Measurements from ENCODE around the gene WDR1.
A peak's percentile ranks its signal among the peaks of the same experiment; 100 is the strongest.

Gene WDR1

GRCh38 chr4:10116569-10117358, at the start of gene WDR1:
Gene WDR1 (minus strand): TSS chr4:10116799. CDS start chr4:10116666, 133 bp downstream.
- no peak for FAIRE-seq

GRCh38 chr4:10164877-10165283, 48.3 kb upstream of the WDR1 start:
- no peak for FAIRE-seq

GRCh38 chr4:10163296-10163695, 46.7 kb upstream of the WDR1 start:
- no peak for FAIRE-seq

GRCh38 chr4:10162341-10163000, 45.9 kb upstream of the WDR1 start:
- FAIRE-seq = no peak

GRCh38 chr4:10161840-10162239, 45.2 kb upstream of the WDR1 start:
- FAIRE-seq = no peak

GRCh38 chr4:10161146-10161545, 44.5 kb upstream of the WDR1 start:
- FAIRE-seq = no peak

- no peak for FAIRE-seq
These were observed 43.8 kb upstream of the WDR1 start for GRCh38 chr4:10160281-10160856.

GRCh38 chr4:10159671-10160070, 43.1 kb upstream of the WDR1 start:
- no peak for FAIRE-seq

- no peak for FAIRE-seq
These were observed 41.8 kb upstream of the WDR1 start for GRCh38 chr4:10158333-10158942.

- peak; percentile 50 for FAIRE-seq
These were observed 41.1 kb upstream of the WDR1 start for GRCh38 chr4:10157478-10158332.

- no peak for FAIRE-seq
These were observed 37.6 kb upstream of the WDR1 start for GRCh38 chr4:10154241-10154640.

GRCh38 chr4:10153161-10153560, 36.6 kb upstream of the WDR1 start:
- FAIRE-seq = no peak

- no peak for FAIRE-seq
These were observed 34.6 kb upstream of the WDR1 start for GRCh38 chr4:10151182-10151581.

GRCh38 chr4:10144966-10145365, 28.4 kb upstream of the WDR1 start:
- no peak for FAIRE-seq

- FAIRE-seq = no peak
These were observed 27.9 kb upstream of the WDR1 start for GRCh38 chr4:10144479-10144878.

- FAIRE-seq = no peak
These were observed 26.6 kb upstream of the WDR1 start for GRCh38 chr4:10143171-10143570.

GRCh38 chr4:10140866-10141759, 24.5 kb upstream of the WDR1 start:
- no peak for FAIRE-seq

GRCh38 chr4:10139518-10139917, 22.9 kb upstream of the WDR1 start:
- FAIRE-seq = no peak

- FAIRE-seq = no peak
These were observed 18.7 kb upstream of the WDR1 start for GRCh38 chr4:10135260-10135659.

- FAIRE-seq = no peak
These were observed 17.5 kb upstream of the WDR1 start for GRCh38 chr4:10134141-10134540.

GRCh38 chr4:10131202-10131601, 14.6 kb upstream of the WDR1 start:
- no peak for FAIRE-seq

Data from endometrium (tissue), 2 donors.